Nephron progenitor cell (in vitro differentiated cells): Measurements from ENCODE around the gene TNS1.

Source experiments
- DNase-seq: peaks from one replicate; pipeline ENCODE4 v3.0.0; 2021
- H3K27ac Mint-ChIP-seq: 2 replicates; pipeline ENCODE4 v1.8.0; 2021; ENCODE audit warnings: mild to moderate bottlenecking, moderate library complexity, mixed read lengths
- H3K27me3 Mint-ChIP-seq: 2 replicates; pipeline ENCODE4 v1.8.0; 2021; ENCODE audit warnings: mild to moderate bottlenecking, low read depth, mixed read lengths; ENCODE audit not compliant: poor library complexity
- H3K36me3 Mint-ChIP-seq: 2 replicates; pipeline ENCODE4 v1.8.0; 2021; ENCODE audit warnings: low read depth, mixed read lengths
- H3K4me1 Mint-ChIP-seq: 2 replicates; pipeline ENCODE4 v1.8.0; 2021; ENCODE audit warnings: mixed read lengths
- H3K4me3 Mint-ChIP-seq: 2 replicates; pipeline ENCODE4 v1.8.0; 2021; ENCODE audit warnings: mild to moderate bottlenecking, moderate library complexity, mixed read lengths
- H3K9me3 Mint-ChIP-seq: 2 replicates; pipeline ENCODE4 v1.8.0; 2021; ENCODE audit warnings: mild to moderate bottlenecking, moderate library complexity, mixed read lengths
- CTCF ChIP-seq: fragments of 200-600 bp; sonication (generic); IDR thresholded peaks from 2 replicates; pipeline ENCODE4 v1.5.0; 2021; ENCODE audit warnings: antibody characterized with exemption

The TNS1 gene

GRCh38 chr2:217937446-217937845 is 65.3 kb downstream of the TNS1 start:
- Mint-ChIP-seq H3K27me3 (peaks cover 6% of the 10 kb centered on the region), H3K36me3 (no peaks in the 10 kb centered on the region), H3K4me1 (peaks cover 76% of the 10 kb centered on the region), H3K9me3 (no peaks in the 10 kb centered on the region), H3K27ac (no peak overlapping the region), H3K4me3 (no peak overlapping the region)
- DNase-seq = no peak
- TF ChIP-seq CTCF = no peak

GRCh38 chr2:217936952-217937351 is 65.8 kb downstream of the TNS1 start:
- H3K9me3 Mint-ChIP-seq = no peaks in the 10 kb centered on the region
- TF ChIP-seq CTCF = no peak
- DNase-seq = no peak
- peaks cover 6% of the 10 kb centered on the region for H3K27me3 Mint-ChIP-seq
- no peak overlapping the region for H3K27ac Mint-ChIP-seq
- peaks cover 76% of the 10 kb centered on the region for H3K4me1 Mint-ChIP-seq
- no peaks in the 10 kb centered on the region for H3K36me3 Mint-ChIP-seq
- no peak overlapping the region for H3K4me3 Mint-ChIP-seq

- H3K4me3 Mint-ChIP-seq = no peak overlapping the region
- H3K27me3 Mint-ChIP-seq = peaks cover 4% of the 10 kb centered on the region
- H3K27ac Mint-ChIP-seq = no peak overlapping the region
- no peaks in the 10 kb centered on the region for H3K9me3 Mint-ChIP-seq
- no peak for DNase-seq
- no peak for TF ChIP-seq CTCF
- no peaks in the 10 kb centered on the region for H3K36me3 Mint-ChIP-seq
- peaks cover 78% of the 10 kb centered on the region for H3K4me1 Mint-ChIP-seq
Observed at GRCh38 chr2:217935901-217936684, 66.7 kb downstream of the TNS1 start.

GRCh38 chr2:217935235-217935879 is 67.4 kb downstream of the TNS1 start:
- peaks cover 82% of the 10 kb centered on the region for H3K4me1 Mint-ChIP-seq
- no peak for DNase-seq
- H3K9me3 Mint-ChIP-seq = no peaks in the 10 kb centered on the region
- peak overlapping the region; percentile 15 for H3K4me3 Mint-ChIP-seq
- H3K36me3 Mint-ChIP-seq = no peaks in the 10 kb centered on the region
- peaks cover 2% of the 10 kb centered on the region for H3K27me3 Mint-ChIP-seq
- no peak for TF ChIP-seq CTCF
- H3K27ac Mint-ChIP-seq = peak overlapping the region; percentile 67

GRCh38 chr2:217934321-217935131 is 68.3 kb downstream of the TNS1 start:
- H3K4me1 Mint-ChIP-seq = peaks cover 88% of the 10 kb centered on the region

More at GRCh38 chr2:217934321-217935131, 68.3 kb downstream of the TNS1 start:
- H3K4me3 Mint-ChIP-seq = no peak overlapping the region
- peak overlapping the region; percentile 67 for H3K27ac Mint-ChIP-seq
- DNase-seq = no peak
- H3K9me3 Mint-ChIP-seq = no peaks in the 10 kb centered on the region
- no peaks in the 10 kb centered on the region for H3K36me3 Mint-ChIP-seq
- no peak for TF ChIP-seq CTCF
- no peaks in the 10 kb centered on the region for H3K27me3 Mint-ChIP-seq
